Measurements from ENCODE around the gene MYL6. TPM values are rescaled to one million over a fixed set of nuclear protein-coding genes. Genes with fewer than 3 reads are reported as not detected.
A peak's percentile ranks its signal among the peaks of the same experiment; 100 is the strongest.

The MYL6 gene
- total and polyA plus RNA-seq, 9 of the 15 experiments (the other 6 are each of a cell fraction or from before 2014, with no cell fraction given) = 557 to 1,664 (median 958) TPM

- no peak for TF ChIP-seq ZMIZ1 (IDR thresholded peaks at IDR 0.05; ENCODE audit: low read depth in 2 of 2, low read length in 2 of 2)
- TF ChIP-seq TSC22D4 (tag; IDR thresholded peaks at IDR 0.05) = no peak
- no peak for TF ChIP-seq HSF4 (CRISPR knock-in tag; IDR thresholded peaks at IDR 0.05; ENCODE audit: borderline replicate concordance)
- TF ChIP-seq ZNF274 (IDR thresholded peaks at IDR 0.05; ENCODE audit: borderline replicate concordance, low read depth, low read length) = no peak
- no peak for TF ChIP-seq SREBF2 (CRISPR knock-in tag; IDR thresholded peaks at IDR 0.05)
- TF ChIP-seq HDAC6 (IDR thresholded peaks at IDR 0.05; ENCODE audit: low read depth, low read length) = no peak
- peak; percentile 99 for TF ChIP-seq TBP (optimal IDR thresholded peaks at IDR 0.05; ENCODE audit: low read depth, low read length)
- no peak for TF ChIP-seq SNAPC5 (CRISPR knock-in tag; IDR thresholded peaks at IDR 0.05)
- TF ChIP-seq MGA (IDR thresholded peaks at IDR 0.05) = no peak; the same call in 1 of the 2 replicates
- TF ChIP-seq SRSF1 (IDR thresholded peaks at IDR 0.05; ENCODE audit: low read depth, low read length) = no peak
- TF ChIP-seq MAFF (IDR thresholded peaks at IDR 0.05; ENCODE audit: low read length) = no peak
- peak; percentile 53; the same call in 1 of the 2 replicates for TF ChIP-seq SMAD4 (CRISPR knock-in tag; conservative IDR thresholded peaks at IDR 0.05)
Observed at GRCh38 chr12:56189918-56190694, 31.9 kb downstream of the MYL6 start (continued).

All from K562 (cell line).